ENCODE results near the gene NUDT16L1. TPM values are rescaled to one million over a fixed set of nuclear protein-coding genes. Genes with fewer than 3 reads are reported as not detected.

The NUDT16L1 gene
- total RNA-seq, 1 donor from 2014 or later = 28.9 TPM

GRCh38 chr16:4698321-4699045 is 5.1 kb downstream of the NUDT16L1 start:
- DNase-seq (ENCODE audit: extremely low spot score, unreplicated experiment) = no peak
- Mint-ChIP-seq H3K27me3 (ENCODE audit: unreplicated experiment) (no peaks in the 10 kb centered on the region), H3K27ac (ENCODE audit: unreplicated experiment) (no peak overlapping the region)

GRCh38 chr16:4699046-4699556 is 5.7 kb downstream of the NUDT16L1 start:
- TF ChIP-seq CTCF (IDR thresholded peaks at IDR 0.05) = no peak
- Mint-ChIP-seq H3K36me3 (ENCODE audit: unreplicated experiment) (peaks cover 12% of the 10 kb centered on the region), H3K4me1 (ENCODE audit: unreplicated experiment) (peaks cover 6% of the 10 kb centered on the region), H3K27ac (ENCODE audit: unreplicated experiment) (no peak overlapping the region), H3K4me3 (ENCODE audit: unreplicated experiment) (no peak overlapping the region), H3K27me3 (ENCODE audit: unreplicated experiment) (no peaks in the 10 kb centered on the region), H3K9me3 (ENCODE audit: unreplicated experiment) (no peaks in the 10 kb centered on the region)
- no peak for DNase-seq (ENCODE audit: extremely low spot score, unreplicated experiment)

More at GRCh38 chr16:4698321-4699045, 5.1 kb downstream of the NUDT16L1 start:
- Mint-ChIP-seq H3K4me1 (ENCODE audit: unreplicated experiment) (peaks cover 6% of the 10 kb centered on the region), H3K4me3 (ENCODE audit: unreplicated experiment) (no peak overlapping the region), H3K9me3 (ENCODE audit: unreplicated experiment) (no peaks in the 10 kb centered on the region), H3K36me3 (ENCODE audit: unreplicated experiment) (peaks cover 11% of the 10 kb centered on the region)
- no peak for TF ChIP-seq CTCF (IDR thresholded peaks at IDR 0.05)

- Mint-ChIP-seq H3K36me3 (ENCODE audit: unreplicated experiment) (peaks cover 21% of the 10 kb centered on the region), H3K27ac (ENCODE audit: unreplicated experiment) (no peak overlapping the region), H3K9me3 (ENCODE audit: unreplicated experiment) (no peaks in the 10 kb centered on the region), H3K4me3 (ENCODE audit: unreplicated experiment) (no peak overlapping the region), H3K27me3 (ENCODE audit: unreplicated experiment) (no peaks in the 10 kb centered on the region), H3K4me1 (ENCODE audit: unreplicated experiment) (no peaks in the 10 kb centered on the region)
- TF ChIP-seq CTCF (IDR thresholded peaks at IDR 0.05) = no peak
- DNase-seq (ENCODE audit: extremely low spot score, unreplicated experiment) = no peak
These were observed 7.1 kb downstream of the NUDT16L1 start for GRCh38 chr16:4700380-4700996.

GRCh38 chr16:4700997-4701743 is 7.8 kb downstream of the NUDT16L1 start:
- no peak for TF ChIP-seq CTCF (IDR thresholded peaks at IDR 0.05)

More at GRCh38 chr16:4700997-4701743, 7.8 kb downstream of the NUDT16L1 start:
- H3K27me3 Mint-ChIP-seq (ENCODE audit: unreplicated experiment) = no peaks in the 10 kb centered on the region
- DNase-seq (ENCODE audit: extremely low spot score, unreplicated experiment) = no peak
- H3K4me1 Mint-ChIP-seq (ENCODE audit: unreplicated experiment) = no peaks in the 10 kb centered on the region
- peaks cover 26% of the 10 kb centered on the region for H3K36me3 Mint-ChIP-seq (ENCODE audit: unreplicated experiment)
- H3K27ac Mint-ChIP-seq (ENCODE audit: unreplicated experiment) = no peak overlapping the region
- H3K4me3 Mint-ChIP-seq (ENCODE audit: unreplicated experiment) = no peak overlapping the region
- H3K9me3 Mint-ChIP-seq (ENCODE audit: unreplicated experiment) = no peaks in the 10 kb centered on the region

All from osteocyte (in vitro differentiated cells).